IMR-90 (cell line): ENCODE results near the gene ULK1.

Experiments used
- BHLHE40 ChIP-seq: fragments of 150-350 bp; IDR thresholded peaks from 2 replicates; pipeline ENCODE4 v1.6.1; 2016; ENCODE audit warnings: mild to moderate bottlenecking, low read depth, low read length
- CEBPB ChIP-seq: IDR thresholded peaks from 2 replicates; pipeline ENCODE4 v1.6.1; 2012; ENCODE audit warnings: low read depth, low read length, improper control_type of control experiment
- CHD1 ChIP-seq: IDR thresholded peaks from 2 replicates; pipeline ENCODE4 v1.6.1; 2012; ENCODE audit warnings: low read depth, low read length, improper control_type of control experiment
- MXI1 ChIP-seq: IDR thresholded peaks from 2 replicates; pipeline ENCODE4 v1.6.1; 2012; ENCODE audit warnings: low read depth, mild to moderate bottlenecking, low read length, moderate library complexity, borderline replicate concordance
- POLR2A ChIP-seq: IDR thresholded peaks from 2 replicates; pipeline ENCODE4 v1.6.1; 2012; ENCODE audit warnings: mild to moderate bottlenecking, low read depth, low read length
- RFX5 ChIP-seq: IDR thresholded peaks from 2 replicates; pipeline ENCODE4 v1.8.0; 2012; ENCODE audit warnings: low read depth, mild to moderate bottlenecking, low read length, moderate library complexity
- SMC3 ChIP-seq: fragments of 150-350 bp; IDR thresholded peaks from 2 replicates; pipeline ENCODE4 v1.6.1; 2016; ENCODE audit warnings: low read depth, mild to moderate bottlenecking, antibody characterized with exemption, low read length, moderate library complexity
- TF ChIP-seq, protein P1 (sequence below): conservative IDR thresholded peaks from 2 replicates; pipeline ENCODE4 v1.5.1; 2012; ENCODE audit warnings: mild to moderate bottlenecking, low read depth, low read length, improper control_type of control experiment
- TF ChIP-seq, protein P2 (sequence below): fragments of 150-350 bp; IDR thresholded peaks from 2 replicates; pipeline ENCODE4 v1.6.1; 2017; ENCODE audit warnings: mild to moderate bottlenecking, antibody characterized with exemption, low read length, low read depth
- TF ChIP-seq, protein P3 (sequence below): fragments of 150-350 bp; IDR thresholded peaks from 2 replicates; pipeline ENCODE4 v1.6.1; 2016; ENCODE audit warnings: low read depth, mild to moderate bottlenecking, low read length, moderate library complexity, borderline replicate concordance

DNA sequence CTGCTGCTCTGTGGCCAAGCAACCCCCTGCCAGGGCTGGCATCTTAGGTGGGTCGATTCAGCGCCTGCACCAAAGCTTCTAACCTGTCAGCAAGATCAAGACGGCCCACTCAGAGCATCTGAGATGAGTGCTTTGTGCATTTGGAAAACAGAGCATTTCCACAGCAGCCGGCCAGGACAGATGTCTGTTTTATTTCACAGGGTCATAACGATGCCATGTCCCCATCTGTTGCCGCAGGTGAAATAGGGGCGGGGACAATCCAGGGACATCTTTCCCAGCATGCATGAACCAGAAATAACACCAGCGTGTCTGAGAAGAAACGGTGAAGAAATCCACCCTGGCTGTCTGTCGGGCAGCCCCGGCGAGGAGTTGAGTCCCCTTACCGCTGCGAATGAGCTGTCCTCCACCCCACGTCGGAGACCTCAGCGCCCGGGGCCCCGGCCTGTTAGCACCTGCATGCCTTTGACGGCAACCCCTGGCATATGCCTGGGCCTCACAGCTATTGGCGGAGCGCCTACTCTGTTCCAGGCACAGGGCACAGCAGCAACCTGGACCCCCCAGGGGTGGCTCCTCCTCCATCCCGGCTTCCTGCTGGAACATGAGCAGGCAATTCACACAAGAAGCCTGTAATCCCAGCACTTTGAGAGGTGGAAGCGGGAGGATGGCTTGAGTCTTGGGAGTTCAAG, 30.6 kb upstream of the ULK1 start:
- TF ChIP-seq, protein P1, sequence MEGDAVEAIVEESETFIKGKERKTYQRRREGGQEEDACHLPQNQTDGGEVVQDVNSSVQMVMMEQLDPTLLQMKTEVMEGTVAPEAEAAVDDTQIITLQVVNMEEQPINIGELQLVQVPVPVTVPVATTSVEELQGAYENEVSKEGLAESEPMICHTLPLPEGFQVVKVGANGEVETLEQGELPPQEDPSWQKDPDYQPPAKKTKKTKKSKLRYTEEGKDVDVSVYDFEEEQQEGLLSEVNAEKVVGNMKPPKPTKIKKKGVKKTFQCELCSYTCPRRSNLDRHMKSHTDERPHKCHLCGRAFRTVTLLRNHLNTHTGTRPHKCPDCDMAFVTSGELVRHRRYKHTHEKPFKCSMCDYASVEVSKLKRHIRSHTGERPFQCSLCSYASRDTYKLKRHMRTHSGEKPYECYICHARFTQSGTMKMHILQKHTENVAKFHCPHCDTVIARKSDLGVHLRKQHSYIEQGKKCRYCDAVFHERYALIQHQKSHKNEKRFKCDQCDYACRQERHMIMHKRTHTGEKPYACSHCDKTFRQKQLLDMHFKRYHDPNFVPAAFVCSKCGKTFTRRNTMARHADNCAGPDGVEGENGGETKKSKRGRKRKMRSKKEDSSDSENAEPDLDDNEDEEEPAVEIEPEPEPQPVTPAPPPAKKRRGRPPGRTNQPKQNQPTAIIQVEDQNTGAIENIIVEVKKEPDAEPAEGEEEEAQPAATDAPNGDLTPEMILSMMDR: no peak
- no peak for TF ChIP-seq RFX5
- no peak for TF ChIP-seq MXI1
- TF ChIP-seq, protein P2, sequence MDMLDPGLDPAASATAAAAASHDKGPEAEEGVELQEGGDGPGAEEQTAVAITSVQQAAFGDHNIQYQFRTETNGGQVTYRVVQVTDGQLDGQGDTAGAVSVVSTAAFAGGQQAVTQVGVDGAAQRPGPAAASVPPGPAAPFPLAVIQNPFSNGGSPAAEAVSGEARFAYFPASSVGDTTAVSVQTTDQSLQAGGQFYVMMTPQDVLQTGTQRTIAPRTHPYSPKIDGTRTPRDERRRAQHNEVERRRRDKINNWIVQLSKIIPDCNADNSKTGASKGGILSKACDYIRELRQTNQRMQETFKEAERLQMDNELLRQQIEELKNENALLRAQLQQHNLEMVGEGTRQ: no peak
- no peak for TF ChIP-seq BHLHE40
- TF ChIP-seq POLR2A: no peak
- no peak for TF ChIP-seq CEBPB
- TF ChIP-seq CHD1: no peak
- no peak for TF ChIP-seq SMC3
- TF ChIP-seq, protein P3, sequence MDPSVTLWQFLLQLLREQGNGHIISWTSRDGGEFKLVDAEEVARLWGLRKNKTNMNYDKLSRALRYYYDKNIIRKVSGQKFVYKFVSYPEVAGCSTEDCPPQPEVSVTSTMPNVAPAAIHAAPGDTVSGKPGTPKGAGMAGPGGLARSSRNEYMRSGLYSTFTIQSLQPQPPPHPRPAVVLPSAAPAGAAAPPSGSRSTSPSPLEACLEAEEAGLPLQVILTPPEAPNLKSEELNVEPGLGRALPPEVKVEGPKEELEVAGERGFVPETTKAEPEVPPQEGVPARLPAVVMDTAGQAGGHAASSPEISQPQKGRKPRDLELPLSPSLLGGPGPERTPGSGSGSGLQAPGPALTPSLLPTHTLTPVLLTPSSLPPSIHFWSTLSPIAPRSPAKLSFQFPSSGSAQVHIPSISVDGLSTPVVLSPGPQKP: no peak
